ENCODE measurements around the gene COL1A2. TPM values are rescaled to one million over a fixed set of nuclear protein-coding genes. Genes with fewer than 3 reads are reported as not detected.
A peak's percentile ranks its signal among the peaks of the same experiment; 100 is the strongest.

COL1A2 gene
- total RNA-seq, 1 donor from 2014 or later: 1,439 TPM

DNA sequence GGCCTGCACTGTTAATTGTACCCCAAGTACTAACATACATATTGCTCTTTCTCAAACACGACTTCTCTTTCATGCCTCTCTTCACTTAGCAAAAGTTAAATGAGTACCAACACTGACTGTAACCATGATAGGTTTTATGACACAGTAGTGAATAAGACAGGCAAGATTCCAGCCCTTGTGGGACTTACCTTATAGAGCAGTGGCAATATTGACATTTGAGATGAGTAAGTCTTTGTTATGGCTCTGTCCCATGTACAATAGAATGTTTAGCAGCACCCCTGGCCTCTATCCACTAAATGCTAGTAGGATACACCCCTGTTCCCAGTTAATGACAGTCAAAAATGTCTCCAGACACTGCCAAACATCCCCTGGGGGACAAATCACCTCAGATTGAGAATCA, 11.9 kb upstream of the COL1A2 start:
- no peak for DNase-seq (ENCODE audit: low read depth)

DNA sequence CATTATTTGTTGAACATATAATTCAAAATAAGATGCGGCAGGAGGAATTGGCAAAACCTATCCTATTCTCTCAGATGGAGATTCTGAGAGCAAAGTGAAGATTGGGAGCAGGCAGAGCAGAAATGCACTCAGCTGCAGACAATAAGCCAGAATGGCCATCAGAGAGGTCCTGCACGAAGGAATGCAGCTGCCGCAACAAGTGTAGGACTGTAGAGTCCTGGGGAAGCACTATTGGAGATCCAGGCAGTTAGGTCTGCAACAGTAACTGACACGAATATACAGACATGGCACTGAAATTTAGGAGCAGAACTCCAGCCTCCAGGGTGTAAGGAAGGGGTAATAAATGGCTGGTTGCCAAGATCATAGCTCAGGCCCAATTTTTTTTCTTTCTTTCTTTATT, 10.4 kb upstream of the COL1A2 start:
- DNase-seq (ENCODE audit: low read depth): no peak

- DNase-seq (ENCODE audit: low read depth): no peak
Observed at GRCh38 chr7:94386416-94386815, 8.3 kb upstream of the COL1A2 start.

DNA sequence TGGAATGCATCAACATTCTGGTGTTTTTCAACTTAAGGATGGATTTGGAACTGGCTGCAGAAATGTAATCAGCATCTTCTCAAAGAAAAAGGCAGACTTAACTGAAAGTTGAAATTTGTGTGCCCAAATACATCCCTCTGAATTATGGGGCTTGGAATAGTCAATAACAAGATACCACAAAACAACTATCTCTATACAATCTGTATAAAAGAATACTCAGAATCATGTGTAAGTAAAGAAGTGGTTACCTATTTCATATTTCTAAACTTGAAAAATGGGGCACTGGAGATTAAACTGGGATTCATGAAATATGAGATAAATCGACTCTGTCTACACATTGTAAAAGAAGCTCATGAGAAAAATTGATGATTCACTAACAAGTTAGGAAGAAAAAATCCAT, 6.2 kb upstream of the COL1A2 start:
- no peak for DNase-seq (ENCODE audit: low read depth)

DNA sequence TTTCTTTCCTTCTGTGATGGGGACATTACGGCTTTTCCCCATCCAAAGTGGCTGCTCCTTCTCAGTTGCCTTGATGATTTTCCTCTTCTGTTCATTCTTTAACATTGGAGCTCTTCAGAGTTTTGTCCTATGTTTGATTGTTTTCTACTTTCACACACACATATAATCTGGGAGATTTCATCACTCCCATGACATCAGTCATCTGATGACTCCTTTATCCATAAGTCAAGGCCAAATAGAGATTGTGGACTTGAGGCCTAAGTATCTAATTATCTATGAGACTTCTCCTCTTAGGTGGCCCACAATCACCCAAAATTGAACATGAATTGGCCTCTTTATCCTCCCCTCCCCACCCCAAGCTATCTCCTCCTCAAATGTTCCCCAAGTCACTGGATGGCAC, 5.3 kb upstream of the COL1A2 start:
- no peak for DNase-seq (ENCODE audit: low read depth)

GRCh38 chr7:94391726-94392392, 2.8 kb upstream of the COL1A2 start:
- peak; percentile 75 for DNase-seq (ENCODE audit: low read depth)

DNA sequence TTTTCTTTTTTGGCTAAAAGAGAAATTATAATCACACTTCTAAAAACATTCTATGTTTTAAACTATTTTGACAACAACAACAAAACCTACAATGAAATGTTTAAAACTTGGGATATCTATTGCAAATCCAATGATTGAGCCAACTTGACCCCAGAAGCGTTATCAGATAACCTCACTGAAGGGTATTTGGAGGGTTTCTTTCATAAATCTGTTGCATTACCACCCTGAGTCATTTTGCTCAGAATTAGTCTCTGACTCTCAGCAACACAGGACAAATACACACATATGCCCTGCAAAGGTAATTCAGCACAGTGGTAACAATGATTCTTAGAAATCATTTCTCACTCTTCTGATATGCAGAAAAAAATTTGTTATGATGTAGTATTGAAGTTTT, 2.3 kb upstream of the COL1A2 start:
- DNase-seq (ENCODE audit: low read depth): no peak

GRCh38 chr7:94393246-94394108, 1.2 kb upstream of the COL1A2 start:
- no peak for DNase-seq (ENCODE audit: low read depth)

GRCh38 chr7:94394109-94394436, 622 bp upstream of the COL1A2 start:
- no peak for DNase-seq (ENCODE audit: low read depth)

DNA sequence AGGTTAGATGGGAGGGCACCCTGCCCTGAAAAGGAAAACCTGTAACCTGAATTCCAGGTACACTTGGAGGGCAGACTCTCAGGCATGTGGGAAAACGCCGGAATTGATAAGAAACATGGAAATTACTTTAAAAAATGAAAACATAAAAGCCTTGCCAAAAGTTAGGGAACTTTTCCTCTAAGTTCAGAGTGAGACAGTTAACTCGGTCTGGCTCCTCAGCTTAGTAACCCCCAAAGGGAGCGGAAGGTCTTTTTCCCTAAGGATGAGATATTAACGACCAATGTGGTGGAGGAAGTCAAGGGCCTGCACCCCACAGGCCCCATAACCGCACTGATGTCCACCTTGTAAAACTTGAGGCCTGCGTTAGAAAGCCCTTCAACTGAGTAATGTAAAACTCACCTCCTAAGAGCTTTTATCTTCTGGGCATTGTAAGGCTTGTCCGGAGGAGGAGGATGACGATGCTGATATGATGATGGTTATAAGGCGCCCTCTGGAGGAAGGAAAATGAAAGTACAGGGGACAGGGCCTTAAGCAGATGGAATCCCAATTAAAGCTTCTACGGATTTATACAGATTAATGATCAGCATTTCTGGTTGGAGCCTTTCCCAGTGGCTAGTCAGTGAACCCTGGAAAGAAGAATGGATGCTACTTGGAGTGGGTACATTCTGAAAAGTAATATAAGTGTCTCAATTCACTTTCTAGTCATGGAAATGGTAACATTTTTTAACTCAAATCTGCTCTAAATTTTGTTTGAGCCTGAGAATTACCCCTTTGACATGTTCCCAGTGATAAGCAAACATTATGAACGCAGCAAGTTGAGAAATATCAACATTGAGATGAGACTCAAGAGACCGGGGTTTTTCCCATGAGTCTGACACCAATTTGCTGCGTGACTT, 694 bp downstream of the COL1A2 start:
- DNase-seq (ENCODE audit: low read depth): peak; percentile 95

- peak; percentile 93 for DNase-seq (ENCODE audit: low read depth)
Observed at GRCh38 chr7:94396037-94396431, 1.3 kb downstream of the COL1A2 start.

DNA sequence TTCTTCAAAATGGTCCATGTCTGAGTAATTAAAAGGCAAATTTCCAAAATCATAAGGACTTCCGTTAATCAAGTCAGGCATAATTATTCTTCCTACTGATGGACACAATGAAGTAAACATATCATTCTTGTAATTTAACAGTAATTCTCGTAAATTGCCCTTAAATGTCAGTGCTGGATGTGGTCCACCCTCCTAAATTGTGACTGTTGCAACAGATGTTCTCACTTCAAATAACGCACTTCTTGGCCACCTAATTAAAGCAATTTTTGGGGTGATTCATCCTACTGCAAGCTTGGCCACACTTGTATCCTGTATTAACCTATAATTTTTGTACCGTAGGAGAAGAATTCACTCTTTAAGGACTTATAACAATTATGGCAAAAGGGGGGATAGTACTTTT, 1.9 kb downstream of the COL1A2 start:
- peak; percentile 62 for DNase-seq (ENCODE audit: low read depth)

- DNase-seq (ENCODE audit: low read depth): peak; percentile 50
Observed at GRCh38 chr7:94397722-94398121, 3.0 kb downstream of the COL1A2 start.

GRCh38 chr7:94398841-94399240, 4.1 kb downstream of the COL1A2 start:
- peak; percentile 27 for DNase-seq (ENCODE audit: low read depth)

- DNase-seq (ENCODE audit: low read depth): no peak
Observed at GRCh38 chr7:94400022-94400421, 5.3 kb downstream of the COL1A2 start.

- DNase-seq (ENCODE audit: low read depth): no peak
Observed at GRCh38 chr7:94400643-94401427, 6.1 kb downstream of the COL1A2 start.

- DNase-seq (ENCODE audit: low read depth): no peak
Observed at GRCh38 chr7:94401428-94401814, 6.7 kb downstream of the COL1A2 start.

- DNase-seq (ENCODE audit: low read depth): no peak
Observed at GRCh38 chr7:94403546-94403945, 8.9 kb downstream of the COL1A2 start.

DNA sequence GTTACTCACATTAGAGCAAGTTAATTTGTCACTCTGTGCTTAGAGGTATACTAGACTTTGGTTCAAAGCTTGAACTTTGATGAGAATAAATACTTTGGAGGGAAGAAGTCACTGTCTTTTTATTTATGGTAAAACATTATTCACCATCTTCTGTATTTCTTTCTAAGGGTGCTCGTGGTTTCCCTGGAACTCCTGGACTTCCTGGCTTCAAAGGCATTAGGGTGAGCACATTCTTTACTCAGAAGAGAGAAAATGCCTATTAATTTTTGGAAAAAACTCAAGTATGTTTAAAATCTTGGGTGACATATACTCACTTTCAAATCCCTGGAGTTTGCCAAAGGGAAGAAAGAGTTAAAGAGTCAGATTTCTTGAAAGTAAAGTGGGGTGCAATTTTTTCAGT, 10.8 kb downstream of the COL1A2 start:
- no peak for DNase-seq (ENCODE audit: low read depth)

- DNase-seq (ENCODE audit: low read depth): no peak
Observed at GRCh38 chr7:94406696-94407095, 12.0 kb downstream of the COL1A2 start.
